T-helper 17 cell (primary cell): ENCODE results near the gene SERPINB4. TPM values are rescaled to one million over a fixed set of nuclear protein-coding genes. Genes with fewer than 3 reads are reported as not detected.

ENCODE experiments used
- total RNA-seq, 4 donors: library from RNA in 2 of 4; stranded (reverse) in 2 of 4; gene quantifications; one replicate each; pipeline ENCODE4 v1.2.3 and lab custom pipeline; 2022 to 2026

SERPINB4 gene
- total RNA-seq, 2 donors from 2014 or later = not detected

Other genes starting within 250 kb of the SERPINB4 start
- 10 to 100 TPM; 61.3 to 78.7 TPM for gene VPS4B, start 221.8 kb downstream of the SERPINB4 start, total RNA-seq
- gene SERPINB5, start 167.3 kb downstream of the SERPINB4 start, total RNA-seq = not detected
- not detected for gene SERPINB12, start 101.9 kb downstream of the SERPINB4 start, total RNA-seq
- gene SERPINB13, start 56.9 kb downstream of the SERPINB4 start, total RNA-seq = not detected
- gene SERPINB3, start 17.6 kb upstream of the SERPINB4 start, total RNA-seq = not detected
- gene SERPINB11, start 58.7 kb upstream of the SERPINB4 start, total RNA-seq = not detected
- gene SERPINB7, start 131.2 kb upstream of the SERPINB4 start, total RNA-seq = not detected
- under 1 TPM; 0.45 to 0.99 TPM for gene SERPINB2, start 243.4 kb upstream of the SERPINB4 start, total RNA-seq